GM10266 (cell line): ENCODE measurements around the gene SLC25A2.
"Not testable (repeated sequence)": the region's sequence is repeated elsewhere in the genome, so short reads cannot be mapped to it uniquely, and the experiment has no call there.

ENCODE experiments used
- DNase-seq: peaks from one replicate; pipeline ENCODE4 v3.0.0; 2012; ENCODE audit errors: extremely low spot score
- TF ChIP-seq, protein P1 (sequence below): IDR thresholded peaks from 2 replicates; pipeline ENCODE4 v1.5.1; 2012; ENCODE audit warnings: mild to moderate bottlenecking, low read depth; ENCODE audit not compliant: control insufficient read depth, insufficient read depth; ENCODE audit errors: missing control alignments

Gene SLC25A2

DNA sequence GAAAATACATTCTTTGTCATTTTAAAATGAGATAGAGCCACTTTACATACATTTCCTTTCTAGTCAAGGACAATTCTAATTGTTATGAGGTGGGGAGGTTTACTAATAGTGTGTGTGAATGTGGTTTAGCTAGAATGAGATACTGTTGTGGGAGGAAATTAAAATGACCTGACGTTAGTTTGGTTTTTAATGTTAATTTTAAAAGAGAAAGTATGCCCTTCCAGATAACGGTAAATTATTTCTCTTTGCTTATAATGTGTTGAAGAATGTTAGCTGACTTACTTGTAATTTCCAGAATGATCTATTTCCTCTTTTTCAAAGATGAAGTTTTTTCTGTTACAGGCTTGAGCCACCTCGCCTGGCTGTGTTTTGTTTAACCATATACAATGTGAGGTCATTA, 18.4 kb upstream of the SLC25A2 start:
- no peak for DNase-seq
- TF ChIP-seq, protein P1, sequence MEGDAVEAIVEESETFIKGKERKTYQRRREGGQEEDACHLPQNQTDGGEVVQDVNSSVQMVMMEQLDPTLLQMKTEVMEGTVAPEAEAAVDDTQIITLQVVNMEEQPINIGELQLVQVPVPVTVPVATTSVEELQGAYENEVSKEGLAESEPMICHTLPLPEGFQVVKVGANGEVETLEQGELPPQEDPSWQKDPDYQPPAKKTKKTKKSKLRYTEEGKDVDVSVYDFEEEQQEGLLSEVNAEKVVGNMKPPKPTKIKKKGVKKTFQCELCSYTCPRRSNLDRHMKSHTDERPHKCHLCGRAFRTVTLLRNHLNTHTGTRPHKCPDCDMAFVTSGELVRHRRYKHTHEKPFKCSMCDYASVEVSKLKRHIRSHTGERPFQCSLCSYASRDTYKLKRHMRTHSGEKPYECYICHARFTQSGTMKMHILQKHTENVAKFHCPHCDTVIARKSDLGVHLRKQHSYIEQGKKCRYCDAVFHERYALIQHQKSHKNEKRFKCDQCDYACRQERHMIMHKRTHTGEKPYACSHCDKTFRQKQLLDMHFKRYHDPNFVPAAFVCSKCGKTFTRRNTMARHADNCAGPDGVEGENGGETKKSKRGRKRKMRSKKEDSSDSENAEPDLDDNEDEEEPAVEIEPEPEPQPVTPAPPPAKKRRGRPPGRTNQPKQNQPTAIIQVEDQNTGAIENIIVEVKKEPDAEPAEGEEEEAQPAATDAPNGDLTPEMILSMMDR: no peak

DNA sequence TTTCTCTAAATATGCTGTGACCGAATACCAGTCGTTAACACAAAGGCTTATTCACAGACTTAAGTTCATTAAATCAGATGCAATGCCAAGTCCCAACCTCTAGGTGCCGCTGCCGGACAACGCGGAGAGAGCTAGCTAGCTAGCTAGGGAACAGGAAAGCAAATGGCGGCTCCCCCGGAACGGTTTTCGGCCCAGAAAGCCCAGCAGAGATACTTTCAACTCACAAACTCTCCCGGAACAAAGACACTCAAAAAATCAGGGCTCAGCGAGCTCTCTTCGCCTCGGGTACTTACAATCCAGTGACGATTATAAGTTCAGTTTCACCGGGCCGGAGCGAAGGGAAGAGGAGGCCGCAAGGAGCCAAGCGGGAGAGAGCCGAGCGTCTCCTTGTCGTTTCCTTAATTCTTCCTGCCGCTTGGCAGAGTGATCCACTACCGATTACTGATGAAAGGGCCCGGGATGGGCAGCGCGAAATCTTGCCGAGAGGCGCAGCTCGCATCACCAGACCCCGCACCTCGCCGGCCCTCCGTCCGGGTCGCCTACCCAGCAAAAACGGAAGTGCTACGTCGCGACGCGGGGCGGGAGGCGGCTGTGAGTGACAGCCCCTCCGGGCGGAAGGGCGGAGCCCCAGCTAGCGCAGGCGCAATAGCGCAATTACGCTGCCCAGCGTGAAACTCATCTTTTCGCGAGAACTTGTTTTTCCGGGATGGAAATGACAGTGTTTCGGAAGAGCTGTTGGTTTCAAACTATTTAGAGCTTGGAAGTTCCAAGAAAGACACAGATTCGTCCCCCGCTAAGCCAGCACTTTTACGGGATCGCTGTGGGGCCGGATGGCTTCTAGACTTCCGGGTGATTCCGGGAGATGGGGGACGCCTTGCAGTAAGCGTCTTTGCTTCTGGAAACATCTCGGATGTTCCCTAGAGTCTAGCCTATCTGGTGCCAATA, 16.6 kb upstream of the SLC25A2 start, which contains the start of gene TAF7:
TAF7 (minus strand) TSS at position 560 of the 945 bp plus-strand sequence. CDS start 740 bp downstream, outside the sequence.
- TF ChIP-seq, protein P1: peak; percentile 97
- peak; percentile 93 for DNase-seq

DNA sequence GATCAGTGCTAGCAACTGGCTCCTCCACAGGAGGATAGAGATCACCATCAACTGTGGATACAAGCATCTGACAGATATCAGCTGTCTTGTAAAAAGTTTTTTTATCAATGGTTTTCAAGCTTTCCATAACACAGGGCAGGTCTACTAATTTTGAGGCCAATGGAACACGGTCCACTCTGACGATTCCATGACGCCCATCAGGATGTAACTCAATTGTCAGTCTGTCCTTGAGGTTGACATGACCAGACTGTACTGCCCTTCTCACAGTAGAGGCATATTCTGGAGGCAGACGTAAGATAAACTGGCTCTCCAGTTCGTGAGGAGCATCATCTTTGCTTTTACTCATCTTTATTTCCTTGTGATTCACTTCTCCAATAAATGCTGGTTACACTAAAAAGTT, 15.8 kb upstream of the SLC25A2 start:
- TF ChIP-seq, protein P1: no peak
- DNase-seq: no peak

DNA sequence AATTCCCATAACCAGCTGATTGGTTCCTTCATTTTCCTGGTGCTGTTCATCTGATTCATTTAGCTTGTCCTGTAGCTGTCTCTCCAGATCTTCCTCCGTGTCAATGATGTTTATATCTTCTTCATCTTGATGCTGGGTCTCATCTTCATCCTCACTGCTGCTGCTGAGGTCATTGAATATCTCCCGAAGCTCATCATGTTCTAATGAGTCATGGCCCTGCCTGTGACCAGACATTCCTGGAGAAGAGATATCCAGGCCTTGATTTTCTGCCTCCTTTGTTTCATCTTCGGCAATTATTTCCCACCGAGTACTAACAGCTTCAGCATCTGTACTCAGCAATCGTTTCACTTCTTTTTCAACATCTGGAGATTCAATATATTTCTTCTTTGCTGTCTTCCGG, 15.4 kb upstream of the SLC25A2 start:
- TF ChIP-seq, protein P1: no peak
- DNase-seq: no peak

DNA sequence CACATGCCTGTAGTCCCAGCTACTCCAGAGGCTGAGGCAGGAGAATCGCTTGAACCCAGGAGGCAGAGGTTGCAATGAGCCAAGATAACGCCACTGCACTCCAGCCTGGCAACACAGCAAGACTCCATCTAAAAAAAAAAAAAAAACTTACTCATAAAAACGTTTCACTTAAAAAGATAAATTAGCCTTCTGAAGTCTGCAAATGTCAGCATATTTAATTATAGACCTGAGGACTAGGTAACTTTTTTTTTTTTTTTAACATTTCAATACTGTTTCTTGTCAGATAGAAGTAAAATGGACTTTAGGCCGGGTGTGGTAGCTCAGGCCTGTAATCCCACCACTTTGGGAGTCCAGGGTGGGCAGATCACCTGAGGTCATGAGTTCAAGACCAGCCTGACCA, 13.1 kb upstream of the SLC25A2 start:
- not testable (repeated sequence) for DNase-seq

DNA sequence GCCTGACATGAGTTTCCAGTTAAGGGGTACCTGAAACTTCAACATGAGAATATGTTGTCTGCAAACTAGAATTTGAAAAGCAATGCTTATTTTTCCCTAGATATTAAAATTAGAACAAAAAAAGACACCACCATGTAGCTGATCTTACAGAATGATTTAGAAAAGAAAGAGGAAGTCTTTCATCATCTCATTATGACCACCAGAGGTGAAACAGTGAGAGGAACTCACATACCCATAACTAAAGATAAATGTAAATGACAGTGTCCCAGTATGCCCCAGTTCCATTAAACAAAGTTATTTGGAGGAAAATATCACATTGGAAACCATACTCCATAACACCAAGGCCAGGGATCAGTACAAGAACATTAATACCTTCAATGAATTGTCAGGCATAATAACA, 9.9 kb upstream of the SLC25A2 start:
- TF ChIP-seq, protein P1: no peak
- DNase-seq: no peak

DNA sequence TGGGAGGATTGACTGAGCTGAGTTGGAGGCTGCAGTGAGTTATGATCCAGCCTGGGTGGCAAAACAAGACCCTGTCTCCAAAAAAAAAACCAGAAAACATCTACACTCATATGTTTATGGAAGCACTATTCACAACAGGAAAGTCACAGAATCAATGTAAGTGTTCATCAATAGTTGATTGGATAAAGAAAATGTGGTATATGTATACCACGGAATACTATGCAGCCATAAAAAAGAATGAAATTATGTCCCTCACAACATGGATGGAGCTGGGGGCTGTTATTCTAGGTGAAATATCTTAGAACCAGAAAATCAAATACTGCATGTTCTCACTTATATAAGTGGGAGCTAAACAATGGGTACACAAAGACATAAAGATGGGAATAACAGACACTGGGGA, 2.8 kb upstream of the SLC25A2 start:
- no peak for DNase-seq
- TF ChIP-seq, protein P1: no peak
